Measurements from ENCODE around the gene MAPKAPK5.

MAPKAPK5 gene

GRCh38 chr12:111904446-111904975, 62.5 kb downstream of the MAPKAPK5 start:
- TF ChIP-seq CTCF (conservative IDR thresholded peaks at IDR 0.05) = no peak
- no peak overlapping the region for H3K27ac ChIP-seq

- TF ChIP-seq CTCF (conservative IDR thresholded peaks at IDR 0.05) = no peak
- no peak overlapping the region for H3K27ac ChIP-seq
These were observed 63.5 kb downstream of the MAPKAPK5 start for GRCh38 chr12:111905502-111905901.

- TF ChIP-seq CTCF (conservative IDR thresholded peaks at IDR 0.05) = no peak
- H3K27ac ChIP-seq = no peak overlapping the region
These were observed 65.7 kb downstream of the MAPKAPK5 start for GRCh38 chr12:111907740-111908139.

GRCh38 chr12:111925171-111925570, 83.1 kb downstream of the MAPKAPK5 start:
- TF ChIP-seq CTCF (conservative IDR thresholded peaks at IDR 0.05) = no peak
- no peak overlapping the region for H3K27ac ChIP-seq

- no peak for TF ChIP-seq CTCF (conservative IDR thresholded peaks at IDR 0.05)
- H3K27ac ChIP-seq = no peak overlapping the region
These were observed 84.6 kb downstream of the MAPKAPK5 start for GRCh38 chr12:111926631-111927030.

GRCh38 chr12:111927346-111927745, 85.3 kb downstream of the MAPKAPK5 start:
- no peak for TF ChIP-seq CTCF (conservative IDR thresholded peaks at IDR 0.05)
- H3K27ac ChIP-seq = no peak overlapping the region

- no peak for TF ChIP-seq CTCF (conservative IDR thresholded peaks at IDR 0.05)
- H3K27ac ChIP-seq = no peak overlapping the region
These were observed 90.2 kb downstream of the MAPKAPK5 start for GRCh38 chr12:111932241-111932640.
